ENCODE data around the gene KIAA0513.

GRCh38 chr16:85094812-85095211 lies 67.2 kb downstream of the KIAA0513 start:
- TF ChIP-seq CTCF (IDR thresholded peaks at IDR 0.05 in 8 of 11, conservative IDR thresholded peaks at IDR 0.05 in 3 of 11) (no peak), POLR2A (IDR thresholded peaks at IDR 0.05) (no peak), POLR2AphosphoS5 (IDR thresholded peaks at IDR 0.05) (no peak)

Measured in spleen (tissue), 7 donors.